OCI-LY3 (cell line): ENCODE data around the gene TFDP1.

ENCODE experiments used
- H2AFZ ChIP-seq: fragments of 200-600, 300-600 bp; shearing (Covaris generic); 2 replicates; pipeline ENCODE4 v1.6.0; 2014; ENCODE audit warnings: antibody characterized with exemption, low read depth, low read length
- H3K27ac ChIP-seq: fragments of 200-600, 300-600 bp; sonication (generic); 2 replicates; pipeline ENCODE4 v1.5.1; 2014; ENCODE audit warnings: mild to moderate bottlenecking, low read length, moderate library complexity, mixed read lengths
- H3K27me3 ChIP-seq: fragments of 200-600, 300-600 bp; sonication (generic); 2 replicates; pipeline ENCODE4 v1.6.1; 2014; ENCODE audit warnings: low read depth, low read length, mixed read lengths
- H3K36me3 ChIP-seq: fragments of 200-600, 300-600 bp; sonication (generic); replicated peaks from 2 replicates; pipeline ENCODE3; 2014; ENCODE audit warnings: low read depth, low read length, mixed read lengths
- H3K4me1 ChIP-seq: fragments of 300-600, 200-600 bp; sonication (generic); 2 replicates; pipeline ENCODE4 v1.6.1; 2014; ENCODE audit warnings: low read length, mixed read lengths
- H3K4me2 ChIP-seq: fragments of 200-600, 300-600 bp; sonication (generic); 2 replicates; pipeline ENCODE4 v1.6.1; 2014; ENCODE audit warnings: low read length, mixed read lengths
- H3K4me3 ChIP-seq: fragments of 300-600, 200-600 bp; sonication (generic); 2 replicates; pipeline ENCODE4 v1.5.1; 2014; ENCODE audit warnings: antibody characterized with exemption, mild to moderate bottlenecking, low read length, moderate library complexity
- H3K79me2 ChIP-seq: fragments of 300-600, 200-600 bp; shearing (Covaris generic); 2 replicates; pipeline ENCODE4 v1.6.1; 2014; ENCODE audit warnings: mild to moderate bottlenecking, low read length, mixed read lengths
- H3K9ac ChIP-seq: fragments of 300-600, 200-600 bp; shearing (Covaris generic); 2 replicates; pipeline ENCODE4 v1.6.0; 2014; ENCODE audit warnings: mild to moderate bottlenecking, low read length, moderate library complexity
- H3K9me3 ChIP-seq: fragments of 200-600, 300-600 bp; shearing (Covaris generic); 2 replicates; pipeline ENCODE4 v1.6.1; 2014; ENCODE audit warnings: low read length, mixed read lengths; ENCODE audit not compliant: insufficient read depth
- H4K20me1 ChIP-seq: fragments of 200-600, 300-600 bp; sonication (generic); 2 replicates; pipeline ENCODE4 v1.6.1; 2016; ENCODE audit warnings: low read length, mixed read lengths; ENCODE audit not compliant: insufficient read depth
- EZH2phosphoT487 ChIP-seq: fragments of 200-600 bp; shearing (Covaris generic); IDR thresholded peaks from 2 replicates; pipeline ENCODE4 v1.6.1; 2018; ENCODE audit warnings: antibody characterized with exemption, mixed run types, low read depth
- TF ChIP-seq, protein P1 (sequence below): fragments of 200-600, 300-600 bp; sonication (generic); IDR thresholded peaks from 2 replicates; pipeline ENCODE4 v1.5.1; 2014; ENCODE audit warnings: antibody characterized with exemption, low read length, low read depth

The TFDP1 gene

DNA sequence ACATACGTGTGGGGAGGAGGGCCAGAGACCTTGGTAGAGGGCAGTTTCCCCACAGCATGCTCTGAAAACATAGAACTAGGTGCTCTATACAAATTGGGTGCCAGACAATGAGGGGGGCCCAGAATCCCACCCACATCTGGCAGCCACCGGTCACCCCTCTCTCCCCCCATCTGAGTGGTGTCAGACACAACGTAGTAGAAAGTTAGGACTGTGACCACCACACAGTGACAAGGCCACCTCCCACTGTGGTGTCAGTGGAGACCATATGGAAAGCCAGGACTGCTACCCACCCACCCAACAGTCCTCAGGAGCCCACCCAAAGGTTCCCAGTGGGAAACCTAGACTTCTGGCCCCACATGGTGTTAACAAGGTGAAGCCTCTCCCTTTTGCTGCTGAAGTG lies 75.5 kb downstream of the TFDP1 start:
- Histone ChIP-seq H3K9me3 (peaks cover 3% of the 10 kb centered on the region; the same call in 1 of the 2 replicates), H3K9ac (no peak overlapping the region), H4K20me1 (no peaks in the 10 kb centered on the region), H2AFZ (no peak overlapping the region), H3K4me3 (no peak overlapping the region), H3K27ac (no peak overlapping the region), H3K4me1 (no peaks in the 10 kb centered on the region), H3K36me3 (no peaks in the 10 kb centered on the region), H3K4me2 (no peak overlapping the region), H3K27me3 (peaks cover 4% of the 10 kb centered on the region; the same call in 1 of the 2 replicates), H3K79me2 (no peaks in the 10 kb centered on the region)
- no peak for TF ChIP-seq EZH2phosphoT487

DNA sequence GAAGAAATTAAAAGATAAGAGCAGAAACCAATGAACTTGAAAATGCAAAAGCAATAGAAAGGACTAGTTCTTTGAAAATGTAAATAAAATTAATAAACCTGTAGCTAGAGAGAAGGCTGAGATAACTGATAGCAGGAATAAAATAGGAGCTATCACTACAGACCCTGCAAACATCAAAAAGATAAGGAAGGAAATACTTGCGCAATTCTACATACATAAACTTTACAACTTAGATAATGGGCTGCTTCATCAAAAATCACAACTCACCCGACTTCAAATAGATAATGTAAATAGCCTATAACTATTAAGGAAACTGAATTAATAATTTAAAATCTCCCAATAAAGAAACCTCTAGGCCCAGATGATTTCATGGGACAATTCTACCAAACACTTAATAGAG lies 77.0 kb downstream of the TFDP1 start:
- Histone ChIP-seq H2AFZ (no peak overlapping the region), H4K20me1 (no peaks in the 10 kb centered on the region), H3K36me3 (no peaks in the 10 kb centered on the region), H3K27me3 (peaks cover 4% of the 10 kb centered on the region; the same call in 1 of the 2 replicates), H3K9ac (no peak overlapping the region), H3K79me2 (no peaks in the 10 kb centered on the region), H3K4me2 (no peak overlapping the region), H3K9me3 (peaks cover 3% of the 10 kb centered on the region; the same call in 1 of the 2 replicates), H3K4me3 (no peak overlapping the region), H3K27ac (no peak overlapping the region), H3K4me1 (no peaks in the 10 kb centered on the region)
- TF ChIP-seq, protein P1, sequence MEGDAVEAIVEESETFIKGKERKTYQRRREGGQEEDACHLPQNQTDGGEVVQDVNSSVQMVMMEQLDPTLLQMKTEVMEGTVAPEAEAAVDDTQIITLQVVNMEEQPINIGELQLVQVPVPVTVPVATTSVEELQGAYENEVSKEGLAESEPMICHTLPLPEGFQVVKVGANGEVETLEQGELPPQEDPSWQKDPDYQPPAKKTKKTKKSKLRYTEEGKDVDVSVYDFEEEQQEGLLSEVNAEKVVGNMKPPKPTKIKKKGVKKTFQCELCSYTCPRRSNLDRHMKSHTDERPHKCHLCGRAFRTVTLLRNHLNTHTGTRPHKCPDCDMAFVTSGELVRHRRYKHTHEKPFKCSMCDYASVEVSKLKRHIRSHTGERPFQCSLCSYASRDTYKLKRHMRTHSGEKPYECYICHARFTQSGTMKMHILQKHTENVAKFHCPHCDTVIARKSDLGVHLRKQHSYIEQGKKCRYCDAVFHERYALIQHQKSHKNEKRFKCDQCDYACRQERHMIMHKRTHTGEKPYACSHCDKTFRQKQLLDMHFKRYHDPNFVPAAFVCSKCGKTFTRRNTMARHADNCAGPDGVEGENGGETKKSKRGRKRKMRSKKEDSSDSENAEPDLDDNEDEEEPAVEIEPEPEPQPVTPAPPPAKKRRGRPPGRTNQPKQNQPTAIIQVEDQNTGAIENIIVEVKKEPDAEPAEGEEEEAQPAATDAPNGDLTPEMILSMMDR: no peak
- TF ChIP-seq EZH2phosphoT487: no peak

DNA sequence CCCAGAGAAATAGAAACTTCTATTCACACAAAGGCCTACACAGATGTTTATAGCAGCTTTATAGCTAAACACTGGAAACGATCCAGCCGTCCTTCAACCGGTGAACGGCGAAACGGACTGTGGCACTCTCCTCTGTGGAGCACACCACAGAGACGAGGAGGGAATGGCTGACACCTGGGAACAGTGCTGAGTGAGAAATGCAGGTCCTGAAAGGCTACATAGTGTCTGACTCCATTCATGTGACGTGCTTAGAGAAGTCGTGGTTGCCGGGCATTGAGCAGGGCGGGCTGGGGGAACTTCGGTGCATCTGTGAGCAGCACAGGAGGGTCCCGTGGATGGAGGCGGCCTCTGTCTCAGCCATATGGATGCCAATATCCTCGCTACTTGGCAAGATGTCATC lies 79.4 kb downstream of the TFDP1 start:
- peaks cover 4% of the 10 kb centered on the region; the same call in 1 of the 2 replicates for H3K27me3 ChIP-seq
- TF ChIP-seq, protein P1: no peak
- no peak for TF ChIP-seq EZH2phosphoT487
- H3K9ac ChIP-seq: no peak overlapping the region

DNA sequence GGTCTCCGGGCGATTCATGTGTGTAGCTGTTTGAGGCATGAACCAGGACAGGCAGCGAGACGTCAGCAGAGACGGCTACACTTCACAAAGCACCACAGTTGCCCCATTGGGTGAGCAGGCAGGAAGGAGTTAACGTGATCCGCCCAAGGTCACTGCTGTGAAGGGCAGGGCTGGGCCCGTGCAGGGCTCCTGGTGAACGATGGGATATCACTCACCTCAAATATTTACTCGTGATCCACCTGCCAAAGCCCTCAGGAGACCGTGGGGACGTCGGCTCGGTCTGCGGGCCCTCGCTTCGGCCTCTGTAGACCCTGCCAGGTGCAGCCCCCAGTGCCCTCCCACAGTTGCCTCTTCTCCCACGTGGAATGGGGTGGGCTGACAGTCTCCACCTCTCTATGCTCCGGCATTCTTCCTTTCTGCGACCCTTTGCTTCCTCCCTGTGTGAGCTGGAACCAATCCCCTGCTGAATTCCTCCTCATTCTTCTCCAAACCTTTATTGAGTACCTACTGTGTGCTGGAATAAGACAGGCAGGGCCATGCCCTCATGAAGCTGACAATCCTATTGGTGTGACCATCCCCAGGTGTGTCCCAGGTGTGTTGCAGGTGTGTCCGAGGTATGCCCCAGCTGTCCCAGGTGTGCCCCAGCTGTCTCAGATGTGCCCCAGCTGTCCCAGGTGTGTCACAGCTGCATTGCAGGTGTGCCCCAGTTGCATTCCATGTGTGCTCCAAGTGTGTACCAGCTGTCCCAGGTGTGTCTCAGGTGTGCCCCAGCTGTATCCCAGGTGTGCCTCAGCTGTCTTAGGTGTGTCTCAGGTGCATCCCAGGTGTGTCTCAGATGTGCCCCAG lies 80.4 kb downstream of the TFDP1 start:
- Histone ChIP-seq H3K9me3 (peaks cover 3% of the 10 kb centered on the region; the same call in 1 of the 2 replicates), H3K79me2 (no peaks in the 10 kb centered on the region), H4K20me1 (no peaks in the 10 kb centered on the region), H3K9ac (no peak overlapping the region), H3K27ac (no peak overlapping the region), H3K4me2 (no peak overlapping the region), H3K4me1 (no peaks in the 10 kb centered on the region), H3K4me3 (no peak overlapping the region), H3K36me3 (no peaks in the 10 kb centered on the region), H2AFZ (no peak overlapping the region), H3K27me3 (peaks cover 4% of the 10 kb centered on the region; the same call in 1 of the 2 replicates)
- TF ChIP-seq, protein P1: no peak
- TF ChIP-seq EZH2phosphoT487: no peak

More for the DNA sequence above, 79.4 kb downstream of the TFDP1 start:
- Histone ChIP-seq H4K20me1 (no peaks in the 10 kb centered on the region), H3K4me1 (no peaks in the 10 kb centered on the region), H3K9me3 (peaks cover 3% of the 10 kb centered on the region; the same call in 1 of the 2 replicates), H3K27ac (no peak overlapping the region), H3K4me3 (no peak overlapping the region), H3K36me3 (no peaks in the 10 kb centered on the region), H2AFZ (no peak overlapping the region), H3K79me2 (no peaks in the 10 kb centered on the region), H3K4me2 (no peak overlapping the region)
